GM21717 (cell line): ENCODE measurements around the gene GALNTL6.

Source experiments
- ATAC-seq: cut with Tn5 transposase; IDR thresholded peaks from one replicate; pipeline ENCODE4 v1.9.1; 2021; ENCODE audit warnings: mild to moderate bottlenecking, moderate library complexity; ENCODE audit not compliant: unreplicated experiment

Gene GALNTL6

DNA sequence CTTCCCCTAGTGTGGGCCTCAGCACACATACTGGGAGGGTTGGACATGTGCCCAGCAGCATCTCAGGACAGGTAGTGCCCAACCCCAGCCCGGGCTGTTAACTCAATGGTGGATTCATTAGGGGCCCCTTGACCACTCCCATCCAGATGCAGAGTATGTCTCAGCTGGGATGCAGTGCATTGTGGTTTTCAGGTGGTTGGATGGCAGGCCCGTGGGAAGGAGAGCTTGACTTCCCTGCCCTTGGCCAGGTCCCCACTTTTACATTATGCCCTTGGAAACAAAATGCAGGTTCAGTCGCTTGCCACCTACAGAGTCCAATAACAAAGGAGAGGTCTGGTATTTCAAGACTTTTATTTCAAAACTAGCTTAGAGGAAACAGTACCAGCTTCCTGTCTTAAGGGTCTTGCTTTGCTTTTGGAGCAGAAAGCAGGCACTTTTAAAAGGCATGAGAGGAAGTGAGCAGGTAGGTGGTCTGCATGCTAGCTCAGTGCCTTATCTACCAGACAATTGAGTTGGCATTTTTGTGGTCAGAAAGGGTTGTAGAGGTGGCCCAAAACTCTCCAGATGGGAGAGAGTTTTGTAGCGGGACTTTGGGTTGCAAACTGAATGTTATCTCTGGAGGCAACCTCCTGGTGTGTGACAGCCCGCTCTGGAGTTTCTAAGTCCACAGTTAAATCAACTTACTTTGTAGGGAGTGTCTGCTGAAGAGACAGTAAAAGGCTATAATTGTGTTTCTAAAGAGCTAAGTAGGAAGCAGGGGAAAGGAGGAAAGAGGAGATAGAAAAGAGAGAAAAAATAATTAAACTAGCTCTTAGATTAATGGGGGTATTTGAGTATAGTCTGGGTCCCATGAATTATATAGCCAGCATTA, 171.0 kb downstream of the GALNTL6 start:
- ATAC-seq = no peak

DNA sequence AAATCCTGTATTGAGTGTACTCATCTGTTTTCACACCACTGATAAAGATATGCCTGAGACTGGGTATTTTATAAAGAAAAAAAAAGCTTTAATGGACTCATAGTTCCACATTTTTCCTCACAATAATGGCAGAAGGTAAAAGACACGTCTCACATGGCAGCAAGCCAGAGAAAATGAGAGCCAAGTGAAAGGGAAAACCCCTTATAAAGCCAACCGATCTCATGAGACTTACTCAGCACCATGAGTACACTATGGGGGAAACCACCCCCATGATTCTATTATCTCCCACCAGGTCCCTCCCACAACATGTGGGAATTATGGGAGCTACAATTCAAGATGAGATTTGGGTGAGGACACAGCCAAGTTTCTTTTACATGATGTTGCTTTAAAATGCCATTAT, 171.9 kb downstream of the GALNTL6 start:
- no peak for ATAC-seq

DNA sequence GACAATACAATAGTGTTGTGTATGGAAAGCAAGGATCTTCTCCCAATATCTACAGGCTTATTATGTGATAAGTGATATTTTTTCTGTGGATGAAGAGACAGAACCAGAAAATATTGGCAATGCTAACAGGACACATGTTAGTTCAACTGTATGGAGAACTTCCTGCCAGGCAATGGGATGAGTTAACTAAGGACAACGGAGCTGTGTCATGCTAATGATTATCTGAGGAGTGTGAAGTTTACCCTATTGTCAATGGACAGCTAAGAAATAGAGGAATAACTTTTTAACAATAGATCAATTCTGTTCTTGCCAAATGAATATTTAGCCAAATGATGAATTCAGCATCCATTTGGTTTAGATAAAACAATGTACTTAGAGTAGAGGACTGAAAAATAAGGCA, 180.0 kb downstream of the GALNTL6 start:
- ATAC-seq = no peak

DNA sequence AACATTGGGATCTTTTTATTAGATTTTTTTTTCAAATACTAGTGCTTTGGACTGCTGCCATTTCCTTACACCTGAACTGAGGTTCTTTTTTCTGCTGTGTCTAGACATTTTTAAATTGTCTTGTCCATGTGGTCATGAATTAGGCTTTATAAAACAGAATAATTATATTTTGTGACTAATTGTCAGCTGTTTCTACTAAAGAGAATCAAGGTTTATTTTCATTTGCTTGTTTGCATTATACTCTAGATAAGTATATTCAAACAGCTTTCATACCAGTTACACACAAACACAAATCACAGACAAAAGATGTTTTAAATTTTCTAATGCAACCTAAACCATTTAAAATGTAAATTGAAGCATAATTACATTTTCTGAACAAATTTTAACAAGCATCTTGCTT, 194.7 kb downstream of the GALNTL6 start:
- no peak for ATAC-seq

DNA sequence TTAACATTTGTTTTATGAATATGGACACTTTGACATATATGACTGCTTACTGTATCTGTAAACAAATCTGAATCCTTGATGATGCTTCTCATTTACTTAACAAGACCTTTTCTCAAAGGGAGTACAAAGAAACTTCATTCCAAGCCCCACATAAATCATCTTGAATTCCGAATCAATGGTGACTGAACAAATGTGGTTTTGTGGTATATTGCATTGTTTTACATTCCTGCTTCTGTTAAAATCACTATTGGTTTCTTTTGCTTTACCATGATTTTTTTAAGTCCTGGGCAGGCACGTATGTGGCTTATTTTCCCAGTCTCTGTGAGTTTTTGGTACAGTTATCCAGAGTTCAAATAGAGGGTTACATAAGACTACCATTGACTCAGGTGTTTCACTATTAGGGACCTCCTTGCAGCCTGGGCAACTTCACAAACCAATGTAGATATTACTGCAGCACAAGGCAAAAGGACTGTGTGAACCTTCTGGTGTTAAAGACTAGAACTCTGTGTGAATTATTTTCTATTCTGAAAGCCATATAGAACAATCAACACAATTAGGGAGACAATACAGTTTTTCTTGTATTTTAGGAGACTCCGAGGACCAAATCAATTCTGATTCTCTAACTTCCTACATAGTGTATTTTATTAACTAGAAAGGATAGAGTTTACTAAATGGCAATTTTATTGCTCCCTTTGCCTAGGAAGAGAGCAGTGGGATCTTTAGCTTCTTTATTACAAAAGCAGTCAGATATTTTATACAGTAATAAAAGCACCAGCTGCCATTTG, 196.4 kb downstream of the GALNTL6 start:
- no peak for ATAC-seq

DNA sequence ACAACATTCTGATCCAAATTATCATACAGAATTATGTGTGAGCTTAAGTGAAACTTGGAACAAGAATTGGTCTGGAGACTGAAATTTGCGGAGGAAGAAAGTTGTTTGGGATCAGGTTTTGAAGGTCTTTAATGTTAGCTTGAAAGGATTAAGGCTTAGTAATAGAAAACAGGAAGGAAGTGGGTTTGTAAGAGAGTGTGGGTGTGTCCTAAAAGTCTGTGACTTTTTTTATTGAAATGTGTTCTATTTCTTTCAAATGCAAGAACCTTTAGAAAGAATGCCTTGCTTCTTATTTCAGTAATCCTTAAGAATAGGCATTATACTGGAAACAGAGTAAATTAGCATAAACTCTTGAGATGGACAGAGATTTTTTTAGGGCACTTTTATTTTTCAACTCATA, 198.0 kb downstream of the GALNTL6 start:
- no peak for ATAC-seq

DNA sequence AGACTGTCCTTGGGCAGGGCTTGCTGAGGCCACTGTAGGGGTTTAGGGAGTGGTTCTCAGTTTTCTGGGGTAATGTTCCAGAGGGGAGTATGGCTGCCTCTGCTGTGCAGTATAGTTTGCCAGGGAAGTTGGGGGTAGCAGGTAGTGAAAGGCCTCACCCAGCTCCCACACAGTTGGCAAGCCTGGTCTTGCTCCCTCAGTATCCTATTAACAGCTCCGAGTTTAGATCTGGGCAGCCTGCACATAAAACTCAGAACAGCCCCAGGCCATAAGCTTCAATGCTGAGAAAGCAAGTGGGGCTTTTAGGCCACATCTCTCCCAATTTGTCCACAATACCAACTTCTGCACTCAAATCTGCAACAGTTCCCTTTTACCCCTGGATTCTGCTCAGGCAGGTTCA, 205.2 kb downstream of the GALNTL6 start:
- no peak for ATAC-seq

DNA sequence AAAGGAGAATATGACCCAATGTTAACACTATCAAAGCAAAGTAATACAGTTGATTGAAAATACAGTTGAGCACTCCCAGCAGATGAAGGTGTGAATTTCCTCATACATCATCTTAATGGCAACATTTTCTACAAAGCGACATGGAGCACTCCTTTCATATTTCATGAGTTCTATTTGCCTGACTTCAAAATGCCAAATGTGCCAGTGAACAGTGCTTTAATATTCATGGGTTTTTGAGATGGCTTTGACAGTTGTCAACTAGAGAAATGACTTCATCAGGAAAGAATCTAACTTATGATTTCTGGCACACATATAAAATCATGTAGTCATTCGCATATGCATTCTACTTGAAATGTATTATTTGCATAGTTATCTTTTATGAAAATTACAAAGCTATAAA, 222.4 kb downstream of the GALNTL6 start:
- ATAC-seq = no peak

DNA sequence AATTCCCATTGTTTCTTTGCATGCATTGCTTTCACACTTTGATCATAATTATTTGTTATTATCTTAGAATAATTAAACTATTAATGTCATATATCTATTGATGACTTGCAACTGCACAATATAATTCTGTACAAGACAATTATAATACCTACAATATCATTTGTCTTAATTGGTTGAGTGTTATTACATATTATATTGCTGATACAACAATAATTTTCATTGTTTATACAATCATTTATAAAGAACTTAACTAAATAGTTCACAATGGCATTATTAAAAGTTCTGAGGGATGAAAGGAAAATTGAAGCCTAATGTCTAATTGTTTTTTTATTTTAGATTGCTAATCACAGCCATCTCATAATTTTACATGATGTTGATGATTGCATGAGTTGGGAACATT, 227.6 kb downstream of the GALNTL6 start:
- no peak for ATAC-seq

DNA sequence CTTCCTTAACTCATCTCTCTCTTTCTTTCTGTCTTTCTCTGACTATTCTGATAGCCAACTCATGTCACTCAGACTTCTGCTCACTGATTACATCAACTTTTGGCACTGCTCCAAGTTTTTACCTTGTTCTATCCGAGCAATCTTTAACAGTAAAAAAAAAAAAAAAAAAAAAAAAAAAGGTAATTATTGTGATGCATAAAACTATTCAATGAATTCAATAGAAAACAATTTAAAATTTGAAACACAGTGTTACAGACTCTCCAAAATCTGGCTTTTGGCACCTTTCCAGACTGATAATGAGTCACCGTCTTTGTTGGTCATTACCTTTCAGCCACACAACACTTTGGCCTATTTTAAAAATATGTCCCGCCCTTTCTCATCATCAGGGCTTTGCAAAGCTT, 229.5 kb downstream of the GALNTL6 start:
- no peak for ATAC-seq

DNA sequence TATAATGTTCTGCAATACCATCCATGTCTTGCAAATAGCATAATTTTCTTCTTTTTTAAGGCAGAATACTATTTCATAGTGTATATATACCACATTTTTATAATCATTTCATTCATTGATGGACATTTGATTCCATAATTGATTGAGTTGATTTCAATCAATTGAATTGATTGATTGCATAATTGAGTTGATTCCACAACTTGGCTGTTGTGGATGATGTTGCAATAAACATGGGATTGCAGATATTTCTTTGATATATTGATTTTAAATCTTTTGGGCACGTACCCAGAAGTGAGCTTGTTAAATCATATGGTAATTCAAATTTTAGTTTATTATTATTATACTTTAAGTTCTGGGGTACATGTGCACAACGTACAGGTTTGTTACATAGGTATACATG, 232.8 kb downstream of the GALNTL6 start:
- no peak for ATAC-seq

DNA sequence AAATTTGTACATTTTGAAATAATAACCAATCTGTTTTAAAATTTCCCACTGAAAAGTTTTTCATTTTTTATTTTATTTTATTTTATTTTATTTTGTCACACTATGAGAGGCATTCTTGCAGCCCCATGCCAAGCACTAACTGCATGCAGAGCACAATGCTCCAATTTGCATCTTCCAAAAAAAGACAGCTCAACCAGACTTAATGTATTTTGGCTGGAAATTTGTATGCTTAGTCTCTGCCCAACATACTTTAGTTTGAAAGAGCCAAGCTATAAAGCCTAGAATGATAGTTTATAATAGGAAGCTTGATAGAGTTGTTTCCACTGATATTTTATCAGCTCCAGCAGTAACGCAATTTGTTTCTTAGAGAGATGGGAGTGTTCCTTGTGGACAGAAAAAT, 235.5 kb downstream of the GALNTL6 start:
- ATAC-seq = no peak

DNA sequence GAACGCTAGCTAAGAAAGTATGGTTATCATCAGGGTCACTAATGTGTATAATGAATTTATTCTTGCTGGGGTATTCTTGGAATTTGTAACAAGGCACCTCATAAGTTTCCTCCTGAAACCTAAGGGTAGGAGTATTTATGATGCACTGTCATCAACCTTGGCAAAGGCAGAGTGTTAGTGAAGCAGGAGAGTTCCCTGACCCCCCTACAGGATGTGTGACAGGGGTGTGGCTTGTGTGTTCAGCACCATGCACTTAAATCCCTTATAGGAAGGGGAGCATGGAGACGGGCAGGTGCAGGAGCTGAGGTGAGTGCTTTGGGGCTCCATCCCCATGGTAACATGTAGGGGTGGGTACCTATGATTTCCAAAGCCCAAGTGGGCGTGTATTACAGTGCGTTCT, 237.7 kb downstream of the GALNTL6 start:
- no peak for ATAC-seq

DNA sequence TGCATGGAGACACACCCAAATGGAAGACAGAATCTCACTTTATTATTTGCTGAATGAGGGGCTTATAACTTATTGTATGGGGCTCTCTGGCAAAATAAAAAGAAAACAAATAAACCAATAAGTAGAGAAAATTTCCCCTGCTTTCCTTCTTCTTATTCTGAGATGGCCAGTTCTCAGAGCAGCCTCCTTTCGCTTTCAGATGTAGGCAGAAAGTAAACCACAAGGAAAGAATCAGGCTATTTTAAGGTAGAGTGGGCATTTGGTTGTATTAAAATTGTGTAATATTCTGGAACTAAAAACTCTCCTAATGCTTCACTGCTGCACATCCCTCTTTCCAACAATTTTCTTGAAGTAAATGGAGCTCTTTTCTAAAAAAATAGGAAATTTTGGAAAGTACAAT, 241.8 kb downstream of the GALNTL6 start:
- peak; percentile 89 for ATAC-seq

DNA sequence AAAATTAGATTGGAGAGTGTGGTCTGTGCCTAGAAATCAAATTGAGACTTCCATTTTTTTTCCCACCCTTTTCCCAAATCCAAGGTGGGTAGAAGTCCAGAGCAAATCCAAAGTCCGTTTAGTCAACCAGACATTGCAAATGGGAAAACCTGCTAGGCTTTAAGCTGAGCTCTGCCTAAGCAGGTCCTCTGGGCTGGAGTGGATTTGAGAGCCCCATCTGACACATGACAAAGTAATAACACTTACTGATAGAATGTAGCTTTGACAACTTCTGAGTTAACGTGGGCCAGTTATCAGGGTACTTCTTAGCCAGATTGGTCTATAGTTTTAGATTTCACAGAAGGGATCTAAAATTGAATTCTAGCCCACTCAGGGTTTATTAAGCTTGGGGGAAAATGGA, 242.3 kb downstream of the GALNTL6 start:
- no peak for ATAC-seq

DNA sequence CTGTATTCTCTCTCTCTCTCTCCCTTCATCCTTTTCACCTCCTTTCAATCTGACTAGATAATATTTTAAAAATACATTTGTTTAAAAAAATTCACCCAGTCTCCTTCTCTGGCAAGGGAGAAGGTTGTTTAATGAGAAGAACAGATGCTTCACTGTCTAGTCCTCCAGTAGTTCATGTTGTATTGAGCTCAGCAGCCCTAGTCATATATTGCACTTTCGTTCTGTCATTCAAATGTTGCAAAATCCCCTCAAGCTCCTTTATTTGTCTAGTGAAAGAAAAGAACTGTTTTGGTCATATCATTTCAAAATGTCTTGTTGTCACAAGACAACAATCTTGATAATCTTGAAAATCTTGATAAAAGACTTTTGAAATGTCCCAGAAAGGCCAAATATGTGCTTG, 248.0 kb downstream of the GALNTL6 start:
- ATAC-seq = peak; percentile 75

DNA sequence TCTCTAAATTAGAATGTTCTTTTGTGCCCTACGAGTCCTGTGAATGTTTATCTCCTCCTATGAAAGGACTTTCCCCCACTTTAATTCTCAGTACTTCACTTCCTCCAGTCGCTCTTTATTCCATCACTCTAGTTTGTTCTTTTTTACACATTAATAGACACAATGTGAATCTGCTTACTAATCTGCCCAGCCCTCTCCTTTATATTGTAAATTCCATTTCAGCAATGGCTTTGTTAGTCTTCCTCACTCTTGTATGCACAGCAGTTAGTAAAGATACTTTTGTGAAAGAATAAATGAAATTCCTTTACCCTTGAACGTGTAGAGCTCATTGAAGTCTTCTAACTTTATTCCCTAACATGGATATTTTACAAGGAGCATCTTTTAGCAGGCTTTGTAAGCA, 255.3 kb downstream of the GALNTL6 start:
- ATAC-seq = no peak

DNA sequence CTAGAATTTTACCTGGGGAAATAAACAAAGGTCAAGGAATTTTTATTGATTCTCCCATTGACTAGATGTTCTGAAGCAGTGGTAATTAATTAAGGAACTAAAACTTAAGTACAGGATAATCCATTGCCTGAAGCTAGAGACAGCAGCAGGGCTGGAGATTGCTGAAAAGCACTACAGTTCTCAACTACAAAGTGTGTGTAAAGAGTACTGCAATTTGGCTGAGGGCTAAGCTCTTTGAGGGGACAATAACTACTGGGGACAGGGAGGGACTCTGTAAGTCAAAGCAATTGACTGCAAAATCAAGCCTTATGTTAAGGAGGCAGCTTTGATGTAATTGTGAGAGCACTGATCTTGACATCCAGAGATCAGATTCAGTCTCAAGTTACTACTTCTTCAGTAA, 260.4 kb downstream of the GALNTL6 start:
- no peak for ATAC-seq

DNA sequence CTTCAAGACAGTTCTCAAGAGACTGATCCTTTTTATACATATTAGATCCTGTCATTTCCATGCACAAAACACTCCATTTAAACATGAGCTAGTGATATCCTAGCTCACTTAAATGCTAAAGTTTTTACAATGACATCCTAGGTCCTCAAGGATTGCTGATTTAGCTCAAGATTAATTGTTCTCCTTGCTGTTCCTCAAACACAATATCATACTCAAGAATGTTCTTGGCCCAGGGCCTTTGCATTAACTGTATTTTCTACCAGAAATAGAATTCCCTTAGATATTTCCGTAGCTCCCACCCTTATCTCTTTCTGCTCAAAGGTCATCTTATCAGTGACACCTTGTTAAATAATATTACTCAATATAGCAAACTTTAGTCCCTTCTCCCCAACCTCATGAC, 270.1 kb downstream of the GALNTL6 start:
- no peak for ATAC-seq

DNA sequence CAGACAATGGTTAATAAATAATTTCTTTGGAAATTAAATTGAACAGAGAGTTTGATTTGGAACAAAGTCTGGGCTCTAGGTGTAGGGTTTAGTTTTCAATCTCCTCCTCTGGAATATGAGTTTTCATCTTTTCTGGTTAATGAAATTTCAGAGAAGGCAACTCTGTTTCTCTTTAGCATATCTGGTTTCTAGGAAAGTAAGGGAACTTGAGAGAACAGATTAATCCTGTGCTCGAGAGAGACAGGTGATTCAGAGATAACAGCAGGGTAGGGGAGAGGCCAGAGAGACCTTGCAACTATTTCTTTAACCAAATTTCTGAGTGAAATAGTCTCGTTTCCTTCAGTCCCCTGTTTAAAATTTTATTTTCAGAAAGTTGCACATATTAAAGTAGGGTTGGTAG, 275.4 kb downstream of the GALNTL6 start:
- no peak for ATAC-seq

DNA sequence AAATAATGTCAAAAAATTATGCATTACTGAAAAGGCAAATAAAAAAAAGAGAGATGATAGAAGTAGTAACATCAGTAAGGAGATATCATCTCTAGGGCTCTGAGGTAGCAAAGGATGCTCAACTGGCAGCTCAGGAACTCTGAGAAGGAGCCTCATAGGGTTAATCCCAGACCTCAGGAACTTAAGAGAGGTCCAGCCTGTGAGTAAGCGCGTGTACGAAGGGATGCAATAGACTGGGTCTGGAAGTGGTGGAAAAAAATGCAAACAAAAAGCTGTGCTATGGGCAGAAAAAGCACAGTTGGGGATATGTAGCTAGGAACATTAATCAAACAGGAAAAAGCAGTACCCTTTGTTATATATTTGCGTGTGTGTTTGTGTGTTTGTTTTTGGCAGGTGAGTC, 282.0 kb downstream of the GALNTL6 start:
- ATAC-seq = no peak

DNA sequence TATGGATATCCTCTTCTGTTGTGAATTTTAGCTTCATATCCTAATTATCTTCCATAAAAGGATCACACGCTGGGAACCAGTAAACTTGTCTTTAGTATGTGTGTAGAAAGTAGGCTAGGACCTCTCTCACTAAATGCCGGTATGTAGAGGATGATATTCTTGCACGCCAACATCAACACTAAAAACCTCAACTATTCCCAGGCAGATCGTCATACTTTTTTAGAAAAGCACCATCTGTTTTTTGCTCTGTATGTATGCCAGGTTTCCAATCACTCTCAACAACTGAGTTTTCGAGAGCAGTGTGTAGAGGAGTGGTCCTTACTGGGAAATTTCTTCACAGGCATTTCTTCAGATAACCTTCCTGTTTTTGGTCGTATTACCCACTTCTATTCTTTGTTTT, 283.6 kb downstream of the GALNTL6 start:
- ATAC-seq = no peak
